GM23338 (cell line): ENCODE results near the gene POFUT2.

Experiments
- CREB1 ChIP-seq: fragments of 250-450 bp; sonication (Bioruptor Pico); IDR thresholded peaks from 2 replicates; pipeline ENCODE4 v1.5.0; 2020; ENCODE audit warnings: low read depth, mild to moderate bottlenecking, moderate library complexity
- EZH2 ChIP-seq: fragments of 200-600 bp; sonication (generic); IDR thresholded peaks from one replicate; pipeline ENCODE4 v1.8.0; 2017; ENCODE audit warnings: antibody characterized with exemption, mild to moderate bottlenecking, low read depth; ENCODE audit not compliant: unreplicated experiment
- EZH2phosphoT487 ChIP-seq: fragments of 200-600 bp; sonication (generic); IDR thresholded peaks from one replicate; pipeline ENCODE4 v1.8.1; 2018; ENCODE audit warnings: antibody characterized with exemption; ENCODE audit not compliant: unreplicated experiment
- NANOG ChIP-seq: IDR thresholded peaks from 2 replicates; pipeline ENCODE4 v1.6.1; 2016; ENCODE audit warnings: antibody characterized with exemption, borderline replicate concordance
- POLR2AphosphoS5 ChIP-seq: IDR thresholded peaks from 2 replicates; pipeline ENCODE4 v1.6.1; 2016; ENCODE audit warnings: antibody characterized with exemption, low read depth
- TF ChIP-seq, protein P1 (sequence below), 2 experiments: fragments of 200-600 bp in 1 of 2; sonication (generic) in 1 of 2; conservative IDR thresholded peaks; 2 replicates each; pipeline versions ENCODE4 v1.5.1 to v1.6.1; 2016 to 2017; ENCODE audit warnings: antibody characterized with exemption in 2 of 2, low read depth in 2 of 2, mild to moderate bottlenecking in 2 of 2, moderate library complexity in 1 of 2
- TF ChIP-seq, protein P2 (sequence below): IDR thresholded peaks from 2 replicates; pipeline ENCODE4 v1.6.1; 2016; ENCODE audit warnings: antibody characterized with exemption

- TF ChIP-seq, protein P1, sequence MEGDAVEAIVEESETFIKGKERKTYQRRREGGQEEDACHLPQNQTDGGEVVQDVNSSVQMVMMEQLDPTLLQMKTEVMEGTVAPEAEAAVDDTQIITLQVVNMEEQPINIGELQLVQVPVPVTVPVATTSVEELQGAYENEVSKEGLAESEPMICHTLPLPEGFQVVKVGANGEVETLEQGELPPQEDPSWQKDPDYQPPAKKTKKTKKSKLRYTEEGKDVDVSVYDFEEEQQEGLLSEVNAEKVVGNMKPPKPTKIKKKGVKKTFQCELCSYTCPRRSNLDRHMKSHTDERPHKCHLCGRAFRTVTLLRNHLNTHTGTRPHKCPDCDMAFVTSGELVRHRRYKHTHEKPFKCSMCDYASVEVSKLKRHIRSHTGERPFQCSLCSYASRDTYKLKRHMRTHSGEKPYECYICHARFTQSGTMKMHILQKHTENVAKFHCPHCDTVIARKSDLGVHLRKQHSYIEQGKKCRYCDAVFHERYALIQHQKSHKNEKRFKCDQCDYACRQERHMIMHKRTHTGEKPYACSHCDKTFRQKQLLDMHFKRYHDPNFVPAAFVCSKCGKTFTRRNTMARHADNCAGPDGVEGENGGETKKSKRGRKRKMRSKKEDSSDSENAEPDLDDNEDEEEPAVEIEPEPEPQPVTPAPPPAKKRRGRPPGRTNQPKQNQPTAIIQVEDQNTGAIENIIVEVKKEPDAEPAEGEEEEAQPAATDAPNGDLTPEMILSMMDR (conservative IDR thresholded peaks at IDR 0.05; ENCODE audit: low read depth in 2 of 2) = no peak
- TF ChIP-seq, protein P2, sequence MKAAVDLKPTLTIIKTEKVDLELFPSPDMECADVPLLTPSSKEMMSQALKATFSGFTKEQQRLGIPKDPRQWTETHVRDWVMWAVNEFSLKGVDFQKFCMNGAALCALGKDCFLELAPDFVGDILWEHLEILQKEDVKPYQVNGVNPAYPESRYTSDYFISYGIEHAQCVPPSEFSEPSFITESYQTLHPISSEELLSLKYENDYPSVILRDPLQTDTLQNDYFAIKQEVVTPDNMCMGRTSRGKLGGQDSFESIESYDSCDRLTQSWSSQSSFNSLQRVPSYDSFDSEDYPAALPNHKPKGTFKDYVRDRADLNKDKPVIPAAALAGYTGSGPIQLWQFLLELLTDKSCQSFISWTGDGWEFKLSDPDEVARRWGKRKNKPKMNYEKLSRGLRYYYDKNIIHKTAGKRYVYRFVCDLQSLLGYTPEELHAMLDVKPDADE = no peak
- TF ChIP-seq EZH2phosphoT487 (no peak), CREB1 (CRISPR knock-in tag) (no peak), EZH2 (no peak), NANOG (no peak), POLR2AphosphoS5 (no peak)
Observed at GRCh38 chr21:45248893-45249381, 38.8 kb downstream of the POFUT2 start.
